NCI-H82 treated with DMSO at 0.1 percent for 48 hours (cell line): Measurements from ENCODE around the gene POTEG.
"Not testable (repeated sequence)": the region's sequence is repeated elsewhere in the genome, so short reads cannot be mapped to it uniquely, and the experiment has no call there.

Experiments
- DNase-seq: peaks from one replicate; lab custom pipeline; 2025; ENCODE audit not compliant: unreplicated experiment; lab: John Stamatoyannopoulos, UW

The POTEG gene

GRCh38 chr14:19374451-19374903 lies 59.7 kb downstream of the POTEG start:
- not testable (repeated sequence) for DNase-seq

- DNase-seq: not testable (repeated sequence)
Observed at GRCh38 chr14:19372813-19373500, 61.2 kb downstream of the POTEG start.

- DNase-seq: not testable (repeated sequence)
Observed at GRCh38 chr14:19371767-19372166, 62.4 kb downstream of the POTEG start.

- DNase-seq: not testable (repeated sequence)
Observed at GRCh38 chr14:19362803-19363202, 71.3 kb downstream of the POTEG start.

- DNase-seq: not testable (repeated sequence)
Observed at GRCh38 chr14:19362323-19362722, 71.8 kb downstream of the POTEG start.

- DNase-seq: not testable (repeated sequence)
Observed at GRCh38 chr14:19361636-19362253, 72.4 kb downstream of the POTEG start.

- not testable (repeated sequence) for DNase-seq
Observed at GRCh38 chr14:19360937-19361635, 73.1 kb downstream of the POTEG start.
